HEK293 (cell line): Measurements from ENCODE around the gene GIGYF1.

Experiments used
- GFI1B ChIP-seq: fragments of 450-650 bp; formaldehyde crosslinking; IDR thresholded peaks from 2 replicates; pipeline ENCODE4 v1.5.1; 2016; ENCODE audit warnings: missing biosample characterization, missing genetic modification characterization
- MYNN ChIP-seq: fragments of 450-650 bp; formaldehyde crosslinking; IDR thresholded peaks from 2 replicates; pipeline ENCODE4 v1.5.1; 2016; ENCODE audit warnings: missing biosample characterization, missing genetic modification characterization, borderline replicate concordance
- ZNF274 ChIP-seq, 2 experiments: fragments of 200-500 bp in 1 of 2; fragments of 450-650 bp in 1 of 2; sonication (Bioruptor generic) in 1 of 2; formaldehyde crosslinking in 1 of 2; IDR thresholded peaks; 2 replicates each; pipeline versions ENCODE4 v1.5.1 to v1.6.1; 2014 to 2016; ENCODE audit warnings: borderline replicate concordance in 1 of 2, inconsistent platforms in 1 of 2, low read length in 1 of 2, missing biosample characterization in 1 of 2, missing genetic modification characterization in 1 of 2
- TF ChIP-seq, protein P1 (sequence below): fragments of 450-650 bp; formaldehyde crosslinking; IDR thresholded peaks from 2 replicates; pipeline ENCODE4 v1.5.1; 2016; ENCODE audit warnings: missing biosample characterization, missing genetic modification characterization
- TF ChIP-seq, protein P2 (sequence below): fragments of 450-650 bp; formaldehyde crosslinking; IDR thresholded peaks from 2 replicates; pipeline ENCODE4 v1.5.1; 2016; ENCODE audit warnings: missing biosample characterization, missing genetic modification characterization

DNA sequence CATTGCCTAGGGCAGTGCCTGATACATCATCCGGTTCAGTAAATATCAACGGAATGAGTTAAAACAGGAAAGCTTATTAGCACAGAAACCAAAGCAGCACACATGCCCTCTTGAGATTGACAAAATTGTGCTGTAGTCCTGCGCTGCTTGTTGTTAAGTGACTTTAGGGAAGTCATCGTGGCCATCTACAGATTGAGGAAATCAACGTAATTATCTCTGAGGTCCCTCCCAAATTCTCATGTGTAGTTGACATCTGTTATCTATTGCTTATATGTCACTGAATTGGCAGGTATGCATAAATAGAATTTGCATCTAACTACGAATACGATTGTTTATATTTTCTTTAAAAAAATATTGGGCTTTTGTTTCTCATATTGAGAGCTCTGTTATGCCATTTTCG is 24.0 kb downstream of the GIGYF1 start:
- TF ChIP-seq MYNN (no peak), GFI1B (tag by site-specific recombination) (no peak), ZNF274 (IDR thresholded peaks at IDR 0.05; ENCODE audit: low read length) (no peak), ZNF274 (tag by site-specific recombination; IDR thresholded peaks at IDR 0.05; ENCODE audit: borderline replicate concordance) (no peak)
- TF ChIP-seq, protein P1, sequence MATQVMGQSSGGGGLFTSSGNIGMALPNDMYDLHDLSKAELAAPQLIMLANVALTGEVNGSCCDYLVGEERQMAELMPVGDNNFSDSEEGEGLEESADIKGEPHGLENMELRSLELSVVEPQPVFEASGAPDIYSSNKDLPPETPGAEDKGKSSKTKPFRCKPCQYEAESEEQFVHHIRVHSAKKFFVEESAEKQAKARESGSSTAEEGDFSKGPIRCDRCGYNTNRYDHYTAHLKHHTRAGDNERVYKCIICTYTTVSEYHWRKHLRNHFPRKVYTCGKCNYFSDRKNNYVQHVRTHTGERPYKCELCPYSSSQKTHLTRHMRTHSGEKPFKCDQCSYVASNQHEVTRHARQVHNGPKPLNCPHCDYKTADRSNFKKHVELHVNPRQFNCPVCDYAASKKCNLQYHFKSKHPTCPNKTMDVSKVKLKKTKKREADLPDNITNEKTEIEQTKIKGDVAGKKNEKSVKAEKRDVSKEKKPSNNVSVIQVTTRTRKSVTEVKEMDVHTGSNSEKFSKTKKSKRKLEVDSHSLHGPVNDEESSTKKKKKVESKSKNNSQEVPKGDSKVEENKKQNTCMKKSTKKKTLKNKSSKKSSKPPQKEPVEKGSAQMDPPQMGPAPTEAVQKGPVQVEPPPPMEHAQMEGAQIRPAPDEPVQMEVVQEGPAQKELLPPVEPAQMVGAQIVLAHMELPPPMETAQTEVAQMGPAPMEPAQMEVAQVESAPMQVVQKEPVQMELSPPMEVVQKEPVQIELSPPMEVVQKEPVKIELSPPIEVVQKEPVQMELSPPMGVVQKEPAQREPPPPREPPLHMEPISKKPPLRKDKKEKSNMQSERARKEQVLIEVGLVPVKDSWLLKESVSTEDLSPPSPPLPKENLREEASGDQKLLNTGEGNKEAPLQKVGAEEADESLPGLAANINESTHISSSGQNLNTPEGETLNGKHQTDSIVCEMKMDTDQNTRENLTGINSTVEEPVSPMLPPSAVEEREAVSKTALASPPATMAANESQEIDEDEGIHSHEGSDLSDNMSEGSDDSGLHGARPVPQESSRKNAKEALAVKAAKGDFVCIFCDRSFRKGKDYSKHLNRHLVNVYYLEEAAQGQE (tag by site-specific recombination), result no peak
- TF ChIP-seq, protein P2, sequence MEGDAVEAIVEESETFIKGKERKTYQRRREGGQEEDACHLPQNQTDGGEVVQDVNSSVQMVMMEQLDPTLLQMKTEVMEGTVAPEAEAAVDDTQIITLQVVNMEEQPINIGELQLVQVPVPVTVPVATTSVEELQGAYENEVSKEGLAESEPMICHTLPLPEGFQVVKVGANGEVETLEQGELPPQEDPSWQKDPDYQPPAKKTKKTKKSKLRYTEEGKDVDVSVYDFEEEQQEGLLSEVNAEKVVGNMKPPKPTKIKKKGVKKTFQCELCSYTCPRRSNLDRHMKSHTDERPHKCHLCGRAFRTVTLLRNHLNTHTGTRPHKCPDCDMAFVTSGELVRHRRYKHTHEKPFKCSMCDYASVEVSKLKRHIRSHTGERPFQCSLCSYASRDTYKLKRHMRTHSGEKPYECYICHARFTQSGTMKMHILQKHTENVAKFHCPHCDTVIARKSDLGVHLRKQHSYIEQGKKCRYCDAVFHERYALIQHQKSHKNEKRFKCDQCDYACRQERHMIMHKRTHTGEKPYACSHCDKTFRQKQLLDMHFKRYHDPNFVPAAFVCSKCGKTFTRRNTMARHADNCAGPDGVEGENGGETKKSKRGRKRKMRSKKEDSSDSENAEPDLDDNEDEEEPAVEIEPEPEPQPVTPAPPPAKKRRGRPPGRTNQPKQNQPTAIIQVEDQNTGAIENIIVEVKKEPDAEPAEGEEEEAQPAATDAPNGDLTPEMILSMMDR (tag by site-specific recombination), result no peak
